ENCODE results near the gene SLC25A22. TPM values are rescaled to one million over a fixed set of nuclear protein-coding genes. Genes with fewer than 3 reads are reported as not detected.

The SLC25A22 gene
- total and polyA plus RNA-seq, 4 donors = 10.6 to 38.2 (median 27.5) TPM

DNA sequence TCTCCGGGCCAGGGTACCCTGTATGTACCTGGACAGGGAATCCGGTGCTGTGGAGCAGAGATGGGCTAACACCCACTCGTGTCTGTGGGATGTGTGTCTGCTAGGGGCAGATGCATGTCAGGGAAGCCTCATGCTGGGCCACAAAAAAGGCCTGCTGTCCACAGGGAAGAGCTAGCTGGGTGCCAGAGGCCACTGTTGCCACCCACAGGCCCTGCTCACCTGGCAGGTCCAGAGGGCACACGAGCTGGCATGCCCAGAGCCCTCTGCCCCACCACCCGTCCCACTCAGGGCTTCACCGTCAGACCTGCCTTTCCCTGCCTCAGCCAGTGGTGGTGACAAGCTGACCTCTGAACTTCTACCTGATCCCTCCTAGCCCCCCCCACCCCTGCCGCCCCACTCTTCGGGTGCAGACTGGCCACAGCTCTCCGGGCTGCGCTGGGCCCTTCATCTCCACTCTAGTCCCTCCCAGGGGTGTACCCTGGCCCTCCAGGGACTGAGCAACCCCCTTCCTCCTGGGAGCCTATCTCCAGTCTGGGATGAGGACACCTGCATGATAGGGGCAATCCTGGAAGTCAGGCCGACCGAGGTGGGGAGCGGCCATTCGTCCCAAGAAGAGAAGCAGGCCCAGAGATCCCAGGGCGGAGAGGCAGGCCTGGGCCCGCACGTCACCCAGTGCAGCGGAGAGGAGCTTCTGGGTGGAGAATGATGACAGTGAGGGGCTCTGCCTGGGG, 1.4 kb downstream of the SLC25A22 start:
- peaks cover 0 to 36% (median 6%) of the 10 kb centered on the region in 4 donors for H3K36me3 ChIP-seq (ENCODE audit: control insufficient read depth in 4 of 4, insufficient read depth in 4 of 4, low read length in 4 of 4)
- peaks cover 0 to 22% (median 15%) of the 10 kb centered on the region in 5 donors for H3K4me1 ChIP-seq (ENCODE audit: control insufficient read depth in 5 of 5, insufficient read depth in 5 of 5, low read length in 5 of 5)
- TF ChIP-seq, protein P1, sequence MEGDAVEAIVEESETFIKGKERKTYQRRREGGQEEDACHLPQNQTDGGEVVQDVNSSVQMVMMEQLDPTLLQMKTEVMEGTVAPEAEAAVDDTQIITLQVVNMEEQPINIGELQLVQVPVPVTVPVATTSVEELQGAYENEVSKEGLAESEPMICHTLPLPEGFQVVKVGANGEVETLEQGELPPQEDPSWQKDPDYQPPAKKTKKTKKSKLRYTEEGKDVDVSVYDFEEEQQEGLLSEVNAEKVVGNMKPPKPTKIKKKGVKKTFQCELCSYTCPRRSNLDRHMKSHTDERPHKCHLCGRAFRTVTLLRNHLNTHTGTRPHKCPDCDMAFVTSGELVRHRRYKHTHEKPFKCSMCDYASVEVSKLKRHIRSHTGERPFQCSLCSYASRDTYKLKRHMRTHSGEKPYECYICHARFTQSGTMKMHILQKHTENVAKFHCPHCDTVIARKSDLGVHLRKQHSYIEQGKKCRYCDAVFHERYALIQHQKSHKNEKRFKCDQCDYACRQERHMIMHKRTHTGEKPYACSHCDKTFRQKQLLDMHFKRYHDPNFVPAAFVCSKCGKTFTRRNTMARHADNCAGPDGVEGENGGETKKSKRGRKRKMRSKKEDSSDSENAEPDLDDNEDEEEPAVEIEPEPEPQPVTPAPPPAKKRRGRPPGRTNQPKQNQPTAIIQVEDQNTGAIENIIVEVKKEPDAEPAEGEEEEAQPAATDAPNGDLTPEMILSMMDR (IDR thresholded peaks at IDR 0.05; ENCODE audit: control extremely low read depth, extremely low read depth) = no peak
- 22 to 32% methylated on average over 18 of the region's 18 CpGs for WGBS, 2 donors
- H3K9me3 ChIP-seq (ENCODE audit: control insufficient read depth in 4 of 4, insufficient read depth in 3 of 4, low read length in 3 of 4) = no peaks in the 10 kb centered on the region
- H3K4me3 ChIP-seq = peak overlapping the region; percentile 48
- ATAC-seq (ENCODE audit: insufficient read depth, low FRiP score) (no peak), DNase-seq (no peak)
- peak overlapping the region in 1 of 2 donors; percentile 87 for H3K9ac ChIP-seq (ENCODE audit: insufficient read depth in 1 of 2, low read length in 2 of 2)
- peak overlapping the region; percentile 17 to 83 for H3K27ac ChIP-seq (ENCODE audit: low read depth in 1 of 2, low read length in 1 of 2)
- H3K27me3 ChIP-seq (ENCODE audit: control insufficient read depth in 3 of 3, insufficient read depth in 3 of 3, low read length in 2 of 3) = no peaks in the 10 kb centered on the region

DNA sequence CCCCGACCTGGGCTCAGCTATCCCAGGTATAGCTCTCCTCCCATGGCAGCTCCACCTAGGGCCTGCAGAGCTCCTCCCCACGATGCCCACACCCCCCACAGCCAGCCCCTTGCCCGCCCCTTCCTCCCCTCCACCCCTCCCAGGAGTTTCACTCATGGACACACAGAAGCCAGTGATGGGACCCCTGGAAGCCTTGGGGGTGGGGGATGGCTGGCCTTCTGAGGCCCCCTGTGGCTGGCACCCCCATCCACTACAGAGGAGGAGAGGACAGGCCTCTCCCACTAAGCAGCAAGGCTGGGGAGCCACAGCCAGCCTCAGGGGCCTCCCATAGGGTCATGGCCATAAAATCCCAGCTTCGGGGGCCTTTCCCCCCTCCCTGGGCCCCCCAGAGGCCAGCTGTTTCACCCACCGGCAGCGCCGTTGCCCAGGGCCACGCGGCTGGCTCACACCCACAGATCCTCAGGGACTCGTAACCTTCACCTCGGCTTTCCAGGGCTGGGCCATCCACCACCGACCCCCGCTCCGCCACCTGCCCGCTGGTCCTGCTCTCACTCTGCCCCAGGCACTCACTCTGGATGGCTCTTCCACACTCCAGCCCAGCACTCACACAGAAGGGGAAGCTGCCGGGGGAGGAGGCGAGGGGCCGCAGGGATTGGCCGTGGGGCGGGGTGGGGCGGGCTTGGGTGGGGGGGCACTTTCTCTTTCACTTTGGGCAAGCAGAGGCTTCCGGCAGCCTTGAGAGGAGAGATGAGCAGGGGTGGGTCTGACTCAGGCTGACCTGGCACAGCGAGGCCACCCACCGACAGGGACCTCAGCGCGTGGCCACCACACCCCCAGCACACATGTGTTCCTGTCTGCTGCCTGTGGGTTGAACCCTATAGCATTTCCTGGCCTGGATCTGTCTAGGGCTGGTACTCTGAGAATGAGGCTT, 2.2 kb downstream of the SLC25A22 start:
- peak; percentile 39 for ATAC-seq (ENCODE audit: insufficient read depth, low FRiP score)
- peak overlapping the region; percentile 14 to 83 for H3K27ac ChIP-seq (ENCODE audit: low read depth in 1 of 2, low read length in 1 of 2)
- WGBS, 2 donors = 3 to 4% methylated on average over 23 to 26 of the region's 26 CpGs

DNA sequence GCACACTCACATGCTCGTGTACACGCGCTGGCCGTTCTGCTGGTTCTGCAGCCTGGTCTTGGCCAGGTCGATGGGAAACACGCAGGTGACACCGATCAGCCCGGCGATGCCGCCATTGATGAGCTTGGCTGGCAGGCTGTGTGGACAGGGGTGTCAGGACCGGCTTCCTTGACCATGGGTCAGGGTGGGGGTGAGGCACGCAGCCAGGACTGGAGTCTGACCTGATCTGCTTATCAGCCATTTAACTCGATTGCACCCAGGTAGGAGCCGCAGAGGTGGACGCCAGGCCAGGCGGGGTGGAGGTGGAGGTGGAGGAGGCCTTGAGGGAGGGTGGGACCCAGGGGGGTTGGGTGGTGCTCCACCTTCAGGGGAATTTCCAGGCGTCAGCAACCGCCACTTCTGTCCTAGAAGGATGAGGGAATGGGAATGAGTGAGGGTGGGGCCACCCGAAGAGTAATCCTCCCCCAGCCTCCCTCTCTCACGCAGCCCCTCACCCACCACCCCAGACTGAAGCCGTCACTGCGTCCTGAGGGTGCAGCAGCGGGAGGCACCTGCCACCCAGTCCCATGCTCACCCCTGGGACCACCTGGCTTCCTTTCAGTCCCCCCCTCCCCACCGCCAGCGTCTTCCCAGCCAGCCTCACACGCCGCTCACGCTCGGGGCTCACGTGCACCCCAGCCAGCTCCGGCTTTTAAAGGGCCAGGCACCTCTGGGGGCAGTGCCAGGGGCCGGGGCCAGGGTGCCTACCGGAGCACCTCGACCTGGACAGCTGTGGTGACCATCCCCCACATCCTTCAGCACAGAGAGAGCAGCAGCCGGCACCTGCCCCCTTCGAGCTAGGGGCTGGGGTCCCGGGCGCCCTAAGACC, 3.1 kb downstream of the SLC25A22 start:
- Histone ChIP-seq H3K4me1 (ENCODE audit: control insufficient read depth in 5 of 5, insufficient read depth in 5 of 5, low read length in 5 of 5) (peaks cover 0 to 22% (median 15%) of the 10 kb centered on the region in 5 donors), H3K36me3 (ENCODE audit: control insufficient read depth in 4 of 4, insufficient read depth in 4 of 4, low read length in 4 of 4) (peaks cover 0 to 30% (median 7%) of the 10 kb centered on the region in 4 donors), H3K27ac (ENCODE audit: low read depth in 1 of 2, low read length in 1 of 2) (peak overlapping the region in 1 of 2 donors; percentile 61), H3K9ac (ENCODE audit: insufficient read depth in 1 of 2, low read length in 2 of 2) (no peak overlapping the region), H3K27me3 (ENCODE audit: control insufficient read depth in 3 of 3, insufficient read depth in 3 of 3, low read length in 2 of 3) (no peaks in the 10 kb centered on the region), H3K9me3 (ENCODE audit: control insufficient read depth in 4 of 4, insufficient read depth in 3 of 4, low read length in 3 of 4) (no peaks in the 10 kb centered on the region), H3K4me3 (no peak overlapping the region)
- ATAC-seq (ENCODE audit: insufficient read depth, low FRiP score) (no peak), DNase-seq (no peak)
- WGBS, 2 donors = 49 to 75% methylated on average over 34 to 38 of the region's 38 CpGs
- TF ChIP-seq, protein P1 (IDR thresholded peaks at IDR 0.05; ENCODE audit: control extremely low read depth, extremely low read depth) = no peak

More for the DNA sequence above, 2.2 kb downstream of the SLC25A22 start:
- peak overlapping the region; percentile 28 to 87 for H3K9ac ChIP-seq (ENCODE audit: insufficient read depth in 1 of 2, low read length in 2 of 2)
- H3K9me3 ChIP-seq (ENCODE audit: control insufficient read depth in 4 of 4, insufficient read depth in 3 of 4, low read length in 3 of 4) = no peaks in the 10 kb centered on the region
- peaks cover 0 to 38% (median 7%) of the 10 kb centered on the region in 4 donors for H3K36me3 ChIP-seq (ENCODE audit: control insufficient read depth in 4 of 4, insufficient read depth in 4 of 4, low read length in 4 of 4)
- H3K4me3 ChIP-seq = peak overlapping the region; percentile 49
- DNase-seq = peak; percentile 82 to 90 (median 86)
- TF ChIP-seq, protein P1 (IDR thresholded peaks at IDR 0.05; ENCODE audit: control extremely low read depth, extremely low read depth) = no peak
- peaks cover 0 to 22% (median 15%) of the 10 kb centered on the region in 5 donors for H3K4me1 ChIP-seq (ENCODE audit: control insufficient read depth in 5 of 5, insufficient read depth in 5 of 5, low read length in 5 of 5)
- H3K27me3 ChIP-seq (ENCODE audit: control insufficient read depth in 3 of 3, insufficient read depth in 3 of 3, low read length in 2 of 3) = no peaks in the 10 kb centered on the region

Measured in lung (tissue), 12 donors.